ENCODE data around the gene SLC5A5.

Gene SLC5A5

DNA sequence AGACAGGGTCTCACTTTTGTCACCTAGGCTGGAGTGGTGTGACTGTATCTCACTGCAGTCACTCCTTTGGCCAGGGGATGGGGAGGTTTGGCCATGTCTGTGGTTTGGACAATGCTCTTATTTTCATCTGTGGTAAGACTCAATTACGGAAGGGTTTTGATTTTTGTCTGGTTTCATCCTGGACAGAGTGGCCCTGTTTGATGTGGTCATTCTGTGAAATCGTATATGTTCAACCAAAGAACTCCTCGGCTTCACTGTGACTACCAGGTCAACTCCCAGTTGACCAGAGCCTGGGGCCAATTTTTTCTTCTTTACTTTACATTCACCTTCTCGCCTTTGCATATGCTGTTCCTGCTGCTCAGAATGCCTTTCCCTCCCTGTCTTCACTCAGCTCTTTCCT, 54.3 kb downstream of the SLC5A5 start:
- DNase-seq, result no peak

DNA sequence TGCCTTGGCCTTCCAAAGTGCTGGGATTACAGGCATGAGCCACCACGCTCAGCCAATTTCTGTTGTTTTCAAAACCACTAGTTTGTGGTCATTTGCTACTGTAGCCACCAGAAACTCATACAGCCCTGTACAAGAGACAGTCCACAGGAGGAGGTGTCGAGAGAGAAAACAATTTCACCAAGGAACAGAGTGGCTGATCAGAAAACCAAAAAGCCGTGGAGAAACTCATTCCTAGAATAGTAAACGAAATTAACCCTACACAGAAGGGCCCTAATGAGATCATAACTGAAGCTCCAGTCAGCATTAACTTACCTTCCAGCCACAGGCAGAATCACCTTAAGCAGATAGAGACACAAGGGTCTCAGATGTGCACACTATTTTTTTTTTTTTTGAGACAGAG, 57.3 kb downstream of the SLC5A5 start:
- DNase-seq, result no peak

DNA sequence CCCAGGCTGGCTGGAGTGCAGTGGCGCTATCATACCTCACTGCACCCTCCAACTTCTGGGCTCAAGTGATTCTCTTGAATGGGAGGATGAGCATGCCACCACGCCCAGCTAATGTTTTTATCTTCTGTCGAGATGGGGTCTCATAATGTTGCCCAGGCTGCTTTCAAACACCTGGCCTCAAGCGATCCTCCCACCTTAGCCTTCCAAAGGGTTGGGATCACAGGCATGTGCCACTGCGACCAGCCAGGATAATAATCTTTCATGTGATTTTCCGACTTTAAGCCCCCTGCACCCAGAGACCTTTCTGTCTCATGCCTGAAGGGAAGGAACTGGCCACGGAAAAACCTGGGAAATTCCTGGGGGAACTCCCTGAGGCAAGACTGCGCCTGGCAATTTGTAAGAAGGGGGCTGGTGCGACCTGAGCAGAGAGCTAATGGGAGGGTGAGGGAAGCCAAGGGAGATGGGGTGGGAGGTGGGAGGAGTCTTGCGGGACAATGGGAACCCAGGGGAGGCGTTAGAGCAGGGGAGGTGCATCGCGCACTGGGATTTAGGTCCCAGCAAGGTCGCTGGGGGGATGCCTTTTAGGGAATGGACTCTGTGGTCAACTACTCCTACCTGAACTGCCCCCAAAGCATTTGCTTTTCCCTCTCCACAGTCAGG, 59.9 kb downstream of the SLC5A5 start:
- peak in 2 of 3 experiments; percentile 18 to 62 for DNase-seq

DNA sequence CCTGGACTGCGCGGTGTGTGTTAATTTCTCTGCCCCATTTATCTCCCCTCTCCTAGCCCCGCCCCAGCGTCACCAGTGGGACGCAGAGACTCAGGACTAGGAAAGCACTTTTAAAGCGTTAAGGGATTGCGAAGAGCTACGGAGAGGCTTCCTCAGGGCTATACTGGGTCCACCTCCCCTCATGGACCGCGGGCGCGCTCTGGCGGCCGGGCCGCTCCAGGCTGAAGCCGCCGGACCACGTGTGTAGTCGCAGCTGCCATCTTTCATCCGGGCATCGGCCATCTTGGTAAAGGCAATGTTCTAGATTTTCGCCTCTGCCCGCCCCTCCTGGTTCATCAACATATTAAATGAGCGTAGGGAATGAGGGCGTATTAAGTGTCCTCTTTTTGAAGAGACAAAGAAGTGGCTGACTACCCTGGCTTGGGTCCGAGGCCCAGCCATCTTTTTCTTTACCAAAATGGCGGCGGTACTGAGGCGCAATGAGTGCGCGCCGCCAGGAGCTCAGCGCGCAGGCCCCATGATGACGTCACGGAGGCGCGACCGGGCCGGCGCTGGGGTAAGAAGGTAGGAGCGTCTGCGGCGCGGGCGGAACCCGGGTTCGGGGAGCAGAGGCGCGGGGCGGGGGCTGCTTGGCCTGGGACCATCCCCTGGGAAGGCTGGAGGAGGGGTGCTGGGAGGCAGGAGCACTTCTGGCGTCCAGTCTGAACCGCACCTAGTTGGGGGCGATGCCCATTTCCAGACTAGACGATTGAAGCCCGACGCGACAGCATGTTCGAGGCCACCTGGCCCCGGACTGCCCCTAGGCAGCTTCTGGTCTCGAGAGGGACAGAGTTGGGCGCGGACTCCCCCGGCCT, 61.0 kb downstream of the SLC5A5 start, which contains the start of gene CCDC124:
TSS of gene CCDC124 (plus strand) at position 531 of the 854 bp plus-strand sequence. CDS start 3,406 bp downstream, outside the sequence.
- DNase-seq, result peak; percentile 89 to 98 (median 96)

DNA sequence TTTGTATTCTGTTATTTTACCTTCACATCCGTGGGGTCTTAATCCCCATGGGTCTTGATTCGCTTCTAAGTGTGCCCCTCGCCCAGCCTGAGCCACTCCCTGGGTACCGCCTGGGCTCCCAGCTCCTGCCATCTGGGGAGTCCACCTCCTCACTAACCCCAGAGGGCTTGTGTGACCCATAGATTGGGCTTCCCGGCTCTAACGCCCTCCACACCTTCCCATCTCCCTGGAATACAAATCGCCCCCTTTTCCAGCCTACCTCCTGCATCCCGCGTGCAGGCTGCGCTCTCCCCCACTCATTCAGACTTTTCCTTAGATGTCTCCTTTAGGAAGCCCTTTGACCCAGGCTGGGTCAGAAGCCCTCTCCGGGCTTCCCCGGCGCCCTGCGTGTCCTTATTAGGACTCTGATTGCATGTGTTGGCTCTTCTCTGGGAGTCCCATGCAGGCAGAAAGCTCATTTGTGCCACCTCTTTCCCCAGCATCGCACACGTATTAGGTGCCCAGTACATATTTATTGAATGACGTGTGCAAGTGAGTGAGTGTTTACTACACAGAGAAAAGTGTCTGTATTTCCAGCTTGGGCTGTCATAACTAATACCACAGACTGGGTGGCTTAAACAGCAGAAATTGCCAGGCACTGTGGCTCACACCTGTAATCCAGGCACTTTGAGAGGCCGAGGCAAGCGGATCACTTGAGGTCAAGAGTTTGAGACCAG, 61.8 kb downstream of the SLC5A5 start:
- no peak for DNase-seq

DNA sequence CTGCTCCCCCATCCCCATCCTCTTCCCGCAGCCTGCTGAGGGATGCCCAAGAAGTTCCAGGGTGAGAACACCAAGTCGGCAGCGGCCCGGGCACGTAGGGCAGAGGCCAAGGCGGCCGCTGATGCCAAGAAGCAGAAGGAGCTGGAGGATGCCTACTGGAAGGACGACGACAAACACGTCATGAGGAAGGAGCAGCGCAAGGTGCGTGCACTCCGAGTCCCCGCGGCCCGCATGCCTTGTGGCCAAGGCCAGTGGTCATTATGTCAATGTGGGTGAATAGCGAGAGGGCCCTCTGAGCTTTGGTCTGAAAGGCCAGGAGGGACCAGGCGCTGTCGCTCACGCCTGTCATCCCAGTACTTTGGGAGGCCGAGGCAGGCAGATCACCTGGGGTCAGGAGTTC, 64.6 kb downstream of the SLC5A5 start:
- DNase-seq, result no peak

DNA sequence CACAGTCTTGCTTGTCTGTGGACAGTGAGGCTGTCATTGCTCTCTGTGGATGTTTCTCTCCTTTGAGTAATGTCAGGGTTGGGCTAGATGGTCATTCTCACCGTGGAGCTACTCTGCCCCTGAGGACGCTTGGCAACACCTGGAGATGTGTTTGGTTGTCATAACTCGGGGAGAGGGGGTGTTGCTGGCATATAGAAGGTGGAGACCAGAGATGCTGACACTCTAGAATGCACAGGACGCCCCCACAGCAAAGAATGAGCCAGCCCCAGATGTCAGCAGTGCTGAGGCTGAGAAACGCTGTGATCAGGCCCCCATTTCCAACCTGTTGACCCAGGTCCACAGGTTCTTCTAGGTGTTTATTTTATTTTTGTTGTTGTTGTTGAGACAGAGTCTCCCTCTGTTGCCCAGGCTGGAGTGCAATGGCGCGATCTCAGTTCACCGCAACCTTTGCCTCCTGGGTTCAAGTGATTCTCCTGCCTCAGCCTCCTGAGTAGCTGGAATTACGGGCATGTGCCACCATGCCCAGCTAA, 65.7 kb downstream of the SLC5A5 start:
- DNase-seq, result no peak

DNA sequence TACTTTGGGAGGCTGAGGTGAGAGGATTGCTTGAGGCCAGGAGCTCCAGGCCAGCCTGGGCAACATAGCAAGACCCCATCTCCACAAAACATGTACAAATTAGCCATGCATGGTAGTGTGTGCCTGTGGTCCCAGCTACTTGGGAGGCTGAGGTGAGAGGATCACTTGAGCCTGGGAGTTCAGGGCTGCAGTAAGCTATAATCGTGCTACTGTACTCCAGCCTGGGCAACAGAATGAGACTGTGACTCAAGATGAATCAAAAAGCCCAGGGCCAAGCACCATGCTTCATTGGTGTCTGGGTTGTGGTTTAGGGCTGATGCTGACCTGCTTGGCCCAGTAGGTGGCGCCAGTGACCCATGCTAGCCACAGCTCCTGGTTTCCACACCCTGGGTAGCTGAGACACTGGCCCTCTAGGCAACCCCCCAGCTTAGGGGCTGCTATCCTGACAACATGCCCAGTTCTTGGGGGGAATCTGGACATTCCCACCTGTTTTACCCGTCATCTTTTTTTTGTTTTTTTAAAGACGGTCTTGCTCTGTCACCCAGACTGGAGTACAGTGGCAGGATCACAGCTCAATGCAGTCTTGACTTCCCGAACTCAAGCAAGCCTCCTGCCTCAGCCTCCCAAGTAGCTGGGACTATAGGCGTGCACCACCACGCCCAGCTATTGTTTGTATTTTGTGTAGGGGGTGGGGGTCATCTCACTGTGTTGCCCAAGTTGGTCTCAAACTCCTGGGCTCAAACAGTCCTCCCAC, 66.5 kb downstream of the SLC5A5 start:
- peak; percentile 51 to 71 (median 58) for DNase-seq

DNA sequence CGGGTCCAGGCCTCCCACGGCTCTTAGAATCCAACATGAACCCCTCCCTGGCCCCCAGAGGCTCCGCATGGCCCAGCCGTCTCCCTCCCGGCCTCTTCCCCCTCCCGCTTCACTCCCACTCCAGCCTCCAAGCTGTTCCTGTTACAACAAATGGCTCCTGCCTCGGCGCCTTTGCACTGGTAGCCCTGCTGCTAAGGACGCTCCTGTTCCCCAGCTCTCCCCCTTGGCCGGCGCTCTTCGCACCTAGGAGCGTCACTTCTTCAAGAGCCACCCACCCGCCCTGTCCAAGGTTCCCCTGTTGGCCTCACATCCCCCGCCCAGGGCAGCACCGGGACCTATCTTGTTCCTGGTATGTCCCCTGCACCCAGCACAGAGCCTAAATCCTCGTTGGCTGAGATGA, 70.4 kb downstream of the SLC5A5 start:
- DNase-seq, result no peak

DNA sequence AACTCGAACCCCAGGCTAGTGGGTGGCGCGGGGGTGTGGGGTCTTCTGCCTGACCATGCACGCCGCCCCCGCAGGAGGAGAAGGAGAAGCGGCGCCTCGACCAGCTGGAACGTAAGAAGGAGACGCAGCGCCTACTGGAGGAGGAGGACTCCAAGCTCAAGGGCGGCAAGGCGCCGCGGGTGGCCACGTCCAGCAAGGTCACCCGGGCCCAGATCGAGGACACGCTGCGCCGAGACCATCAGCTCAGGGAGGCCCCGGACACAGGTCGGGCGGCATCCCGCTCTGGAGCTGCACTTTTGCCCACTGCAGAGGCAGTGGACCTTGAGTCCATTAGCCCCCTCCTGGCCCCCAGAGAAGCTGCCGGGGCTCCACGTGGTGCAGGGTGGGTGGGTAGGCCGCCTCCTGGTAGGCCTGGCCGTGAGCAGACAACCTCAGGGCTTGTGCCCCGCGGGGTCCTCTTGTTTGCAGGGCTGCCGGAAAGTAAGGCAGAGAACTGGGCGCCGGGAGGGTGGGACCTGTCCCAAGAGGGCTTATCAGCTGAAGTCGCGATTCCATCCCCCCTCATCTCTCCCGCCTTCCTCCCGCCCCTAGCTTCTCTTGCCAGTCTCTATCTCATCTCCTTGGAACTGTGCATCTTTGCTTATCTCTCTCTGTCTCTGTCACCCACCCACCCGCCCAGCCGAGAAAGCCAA, 71.0 kb downstream of the SLC5A5 start:
- DNase-seq, result no peak

DNA sequence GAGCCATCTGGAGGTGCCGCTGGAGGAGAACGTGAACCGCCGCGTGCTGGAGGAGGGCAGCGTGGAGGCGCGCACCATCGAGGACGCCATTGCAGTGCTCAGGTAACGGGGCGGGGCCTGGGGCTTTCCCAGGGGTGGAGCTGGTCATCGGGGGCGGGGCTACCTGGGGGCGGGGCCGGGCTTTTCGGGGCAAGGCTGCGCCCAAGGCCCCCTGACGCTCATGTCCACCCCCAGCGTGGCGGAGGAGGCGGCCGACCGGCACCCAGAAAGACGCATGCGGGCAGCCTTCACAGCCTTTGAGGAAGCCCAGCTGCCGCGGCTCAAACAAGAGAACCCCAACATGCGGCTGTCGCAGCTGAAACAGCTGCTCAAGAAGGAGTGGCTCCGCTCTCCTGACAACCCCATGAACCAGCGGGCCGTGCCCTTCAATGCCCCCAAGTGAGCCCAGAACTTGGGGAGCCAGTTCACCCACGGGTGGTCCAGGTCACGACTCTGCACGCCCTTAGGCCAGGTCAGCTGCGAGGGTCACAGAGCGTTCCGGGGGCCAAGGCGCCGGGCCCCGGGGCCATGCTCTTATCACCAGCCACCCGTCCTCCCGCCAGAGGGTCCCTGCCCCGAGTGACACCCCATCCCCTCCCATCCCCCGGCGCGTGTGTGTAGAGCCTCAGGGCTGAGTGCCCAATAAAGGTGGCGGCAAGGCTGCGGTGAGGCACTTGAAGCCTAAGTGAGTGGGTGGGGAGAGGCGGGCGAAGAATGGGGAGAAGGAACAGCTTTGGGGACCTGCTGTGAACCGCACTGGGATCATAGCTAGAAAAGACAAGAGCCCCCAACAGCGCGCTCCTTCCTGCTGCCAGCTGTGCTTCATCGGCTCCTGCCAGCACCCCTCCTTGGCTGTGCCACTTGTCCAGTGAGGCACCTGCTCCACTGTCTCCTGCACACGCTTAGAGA, 71.8 kb downstream of the SLC5A5 start:
- DNase-seq, result peak in 1 of 3 experiments; percentile 69

DNA sequence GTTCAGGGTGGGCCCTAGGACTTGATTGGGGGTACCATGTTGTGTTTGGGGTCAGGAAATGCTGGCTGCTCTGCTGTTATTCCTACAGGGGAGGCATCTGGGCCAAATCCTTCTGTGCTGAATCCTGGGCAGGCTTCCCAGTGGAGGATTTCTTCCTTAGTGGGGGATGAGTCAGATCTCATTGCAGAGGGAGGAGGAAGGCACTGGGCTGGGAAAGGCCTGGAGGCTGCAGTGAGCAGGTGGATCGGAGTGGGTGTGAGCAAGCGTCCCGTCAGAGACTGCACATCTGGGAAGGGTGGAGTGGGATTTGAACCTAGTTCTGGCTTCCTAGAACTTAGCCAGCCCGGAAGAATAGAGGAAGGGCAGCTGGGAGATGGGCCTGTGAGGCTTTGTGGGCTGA, 72.6 kb downstream of the SLC5A5 start:
- DNase-seq, result no peak
